Measurements from ENCODE around the gene CLIC1.

DNA sequence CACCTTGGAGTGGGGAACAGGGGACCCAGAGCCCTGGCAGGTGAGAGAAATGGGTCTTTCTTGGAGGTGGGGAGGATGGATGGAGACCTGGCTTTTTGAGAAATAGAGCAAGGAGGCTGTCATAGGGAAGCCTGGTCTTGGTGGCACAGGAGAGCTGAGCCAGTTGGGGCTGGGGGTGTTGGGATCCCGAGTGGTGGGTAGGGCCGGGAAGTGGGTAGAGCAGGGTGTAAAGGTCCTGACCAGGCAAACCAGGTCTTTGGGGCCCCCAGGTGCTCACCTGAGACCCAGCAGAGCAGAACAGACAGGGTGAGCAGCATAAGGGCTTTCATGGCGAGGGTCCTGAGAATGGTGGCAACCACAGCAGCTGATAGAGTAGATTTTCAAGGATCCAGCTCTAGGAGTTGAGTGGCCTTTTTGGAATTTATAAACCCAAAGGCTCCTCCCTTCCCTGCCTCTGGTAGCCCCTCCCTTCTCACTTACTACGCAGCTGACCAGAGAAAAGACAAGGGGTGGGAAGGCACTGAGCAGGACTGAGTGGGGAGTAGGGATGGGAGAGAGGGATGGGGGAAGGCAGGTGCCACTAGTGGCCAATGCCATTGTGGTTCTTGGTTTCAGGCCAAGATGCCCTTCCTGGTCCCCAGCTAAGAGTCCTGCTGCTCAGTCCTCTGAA is 14.8 kb downstream of the CLIC1 start, which contains the start of gene LY6G6C:
- TF ChIP-seq, protein P1, sequence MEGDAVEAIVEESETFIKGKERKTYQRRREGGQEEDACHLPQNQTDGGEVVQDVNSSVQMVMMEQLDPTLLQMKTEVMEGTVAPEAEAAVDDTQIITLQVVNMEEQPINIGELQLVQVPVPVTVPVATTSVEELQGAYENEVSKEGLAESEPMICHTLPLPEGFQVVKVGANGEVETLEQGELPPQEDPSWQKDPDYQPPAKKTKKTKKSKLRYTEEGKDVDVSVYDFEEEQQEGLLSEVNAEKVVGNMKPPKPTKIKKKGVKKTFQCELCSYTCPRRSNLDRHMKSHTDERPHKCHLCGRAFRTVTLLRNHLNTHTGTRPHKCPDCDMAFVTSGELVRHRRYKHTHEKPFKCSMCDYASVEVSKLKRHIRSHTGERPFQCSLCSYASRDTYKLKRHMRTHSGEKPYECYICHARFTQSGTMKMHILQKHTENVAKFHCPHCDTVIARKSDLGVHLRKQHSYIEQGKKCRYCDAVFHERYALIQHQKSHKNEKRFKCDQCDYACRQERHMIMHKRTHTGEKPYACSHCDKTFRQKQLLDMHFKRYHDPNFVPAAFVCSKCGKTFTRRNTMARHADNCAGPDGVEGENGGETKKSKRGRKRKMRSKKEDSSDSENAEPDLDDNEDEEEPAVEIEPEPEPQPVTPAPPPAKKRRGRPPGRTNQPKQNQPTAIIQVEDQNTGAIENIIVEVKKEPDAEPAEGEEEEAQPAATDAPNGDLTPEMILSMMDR (conservative IDR thresholded peaks at IDR 0.05 in 1 of 2, IDR thresholded peaks at IDR 0.05 in 1 of 2; ENCODE audit: extremely low read depth in 1 of 2, insufficient read depth in 1 of 2, low read depth in 1 of 2, low read length in 2 of 2), result no peak
- TF ChIP-seq EZH2 (IDR thresholded peaks at IDR 0.05; ENCODE audit: borderline replicate concordance, low read length), result no peak

All from mammary epithelial cell (primary cell).